OCI-LY1 (cell line): ENCODE measurements around the gene CCDC83.

Source experiments
- EZH2 ChIP-seq: fragments of 200-600 bp; sonication (generic), shearing (Covaris generic); IDR thresholded peaks from 2 replicates; pipeline ENCODE4 v1.8.0; 2017; ENCODE audit warnings: borderline replicate concordance, mixed run types, mild to moderate bottlenecking, antibody characterized with exemption, low read length, moderate library complexity, mixed read lengths
- TF ChIP-seq, protein P1 (sequence below): fragments of 200-600 bp; sonication (generic), shearing (Covaris generic); IDR thresholded peaks from 2 replicates; pipeline ENCODE4 v1.5.1; 2017; ENCODE audit warnings: mild to moderate bottlenecking, antibody characterized with exemption, low read length, moderate library complexity, mixed read lengths

GRCh38 chr11:85898456-85898855, 43.3 kb downstream of the CCDC83 start:
- no peak for TF ChIP-seq EZH2
- TF ChIP-seq, protein P1, sequence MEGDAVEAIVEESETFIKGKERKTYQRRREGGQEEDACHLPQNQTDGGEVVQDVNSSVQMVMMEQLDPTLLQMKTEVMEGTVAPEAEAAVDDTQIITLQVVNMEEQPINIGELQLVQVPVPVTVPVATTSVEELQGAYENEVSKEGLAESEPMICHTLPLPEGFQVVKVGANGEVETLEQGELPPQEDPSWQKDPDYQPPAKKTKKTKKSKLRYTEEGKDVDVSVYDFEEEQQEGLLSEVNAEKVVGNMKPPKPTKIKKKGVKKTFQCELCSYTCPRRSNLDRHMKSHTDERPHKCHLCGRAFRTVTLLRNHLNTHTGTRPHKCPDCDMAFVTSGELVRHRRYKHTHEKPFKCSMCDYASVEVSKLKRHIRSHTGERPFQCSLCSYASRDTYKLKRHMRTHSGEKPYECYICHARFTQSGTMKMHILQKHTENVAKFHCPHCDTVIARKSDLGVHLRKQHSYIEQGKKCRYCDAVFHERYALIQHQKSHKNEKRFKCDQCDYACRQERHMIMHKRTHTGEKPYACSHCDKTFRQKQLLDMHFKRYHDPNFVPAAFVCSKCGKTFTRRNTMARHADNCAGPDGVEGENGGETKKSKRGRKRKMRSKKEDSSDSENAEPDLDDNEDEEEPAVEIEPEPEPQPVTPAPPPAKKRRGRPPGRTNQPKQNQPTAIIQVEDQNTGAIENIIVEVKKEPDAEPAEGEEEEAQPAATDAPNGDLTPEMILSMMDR = no peak
